DND-41 (cell line): ENCODE results near the gene CLK3.

Source experiments
- ATAC-seq: fragments of 200-7000 bp; cut with Tn5 transposase; 3 replicates; pipeline ENCODE4 v1.9.1; 2021; ENCODE audit warnings: low read depth; ENCODE audit not compliant: insufficient read depth
- DNase-seq: peaks from one replicate; pipeline ENCODE4 v3.0.0-alpha.2; 2020
- H2AFZ ChIP-seq: 2 replicates; pipeline ENCODE4 v1.6.0; 2012; ENCODE audit warnings: low read depth, low read length
- H3K27ac ChIP-seq: 2 replicates; pipeline ENCODE4 v1.5.1; 2012; ENCODE audit warnings: low read length, inconsistent platforms
- H3K27me3 ChIP-seq: fragments of 200-600 bp; sonication (generic); 2 replicates; pipeline ENCODE4 v1.6.0; 2012; ENCODE audit warnings: low read length, mild to moderate bottlenecking, inconsistent platforms; ENCODE audit not compliant: insufficient read depth, poor library complexity
- H3K36me3 ChIP-seq: 2 replicates; pipeline ENCODE4 v1.5.1; 2012; ENCODE audit warnings: low read length, inconsistent platforms; ENCODE audit not compliant: insufficient read depth
- H3K4me1 ChIP-seq: 2 replicates; pipeline ENCODE4 v1.5.1; 2012; ENCODE audit warnings: mild to moderate bottlenecking, low read length; ENCODE audit not compliant: insufficient read depth
- H3K4me2 ChIP-seq: 2 replicates; pipeline ENCODE4 v1.6.0; 2012; ENCODE audit warnings: mild to moderate bottlenecking, moderate library complexity, low read length, inconsistent platforms; ENCODE audit not compliant: insufficient read depth
- H3K4me3 ChIP-seq, 2 experiments: fragments of 200-600 bp in 1 of 2; shearing (Covaris generic) in 1 of 2; 2 replicates each; pipeline ENCODE4 v1.5.1; 2012 to 2016; ENCODE audit warnings: inconsistent platforms in 2 of 2, low read length in 2 of 2, mild to moderate bottlenecking in 2 of 2, low read depth in 1 of 2, moderate library complexity in 1 of 2
- H3K79me2 ChIP-seq: 2 replicates; pipeline ENCODE4 v1.6.0; 2012; ENCODE audit warnings: low read length, inconsistent platforms; ENCODE audit not compliant: insufficient read depth
- H3K9ac ChIP-seq: 2 replicates; pipeline ENCODE4 v1.6.0; 2012; ENCODE audit warnings: low read depth, mild to moderate bottlenecking, inconsistent platforms, low read length, moderate library complexity
- H3K9me3 ChIP-seq: 2 replicates; pipeline ENCODE4 v1.5.1; 2012; ENCODE audit warnings: low read length, moderate library complexity, mild to moderate bottlenecking, inconsistent platforms; ENCODE audit not compliant: insufficient read depth, severe bottlenecking
- H4K20me1 ChIP-seq: 2 replicates; pipeline ENCODE4 v1.6.0; 2012; ENCODE audit warnings: low read length; ENCODE audit not compliant: insufficient read depth
- CTCF ChIP-seq: IDR thresholded peaks from 2 replicates; pipeline ENCODE4 v1.5.1; 2012; ENCODE audit warnings: borderline replicate concordance, low read length, moderate library complexity, mild to moderate bottlenecking; ENCODE audit not compliant: poor library complexity, severe bottlenecking; ENCODE audit errors: extremely low read depth
- EZH2 ChIP-seq: IDR thresholded peaks from 3 replicates; pipeline ENCODE4 v1.6.1; 2012; ENCODE audit warnings: borderline replicate concordance, low read depth, mild to moderate bottlenecking, moderate library complexity, low read length, inconsistent platforms; ENCODE audit not compliant: severe bottlenecking

The CLK3 gene

GRCh38 chr15:74674161-74674560 is 58.5 kb downstream of the CLK3 start:
- Histone ChIP-seq H3K4me1 (no peaks in the 10 kb centered on the region), H3K4me3 (no peak overlapping the region), H3K4me2 (no peak overlapping the region), H4K20me1 (peaks cover 6% of the 10 kb centered on the region; the same call in 1 of the 2 replicates), H3K79me2 (peaks cover 23% of the 10 kb centered on the region), H3K27ac (no peak overlapping the region), H2AFZ (no peak overlapping the region), H3K36me3 (peaks cover 31% of the 10 kb centered on the region), H3K27me3 (no peaks in the 10 kb centered on the region), H3K9ac (no peak overlapping the region), H3K9me3 (no peaks in the 10 kb centered on the region)
- DNase-seq (no peak), ATAC-seq (no peak)
- TF ChIP-seq EZH2 (no peak), CTCF (no peak)

GRCh38 chr15:74676801-74677200 is 61.2 kb downstream of the CLK3 start:
- no peaks in the 10 kb centered on the region for H3K9me3 ChIP-seq
- peaks cover 40% of the 10 kb centered on the region for H3K79me2 ChIP-seq
- no peak overlapping the region for H3K4me2 ChIP-seq
- H3K27me3 ChIP-seq: no peaks in the 10 kb centered on the region
- H3K36me3 ChIP-seq: peaks cover 17% of the 10 kb centered on the region
- H3K4me3 ChIP-seq: no peak overlapping the region
- peaks cover 6% of the 10 kb centered on the region; the same call in 1 of the 2 replicates for H4K20me1 ChIP-seq
- no peaks in the 10 kb centered on the region for H3K4me1 ChIP-seq
- ATAC-seq: no peak
- no peak for DNase-seq
- H3K9ac ChIP-seq: no peak overlapping the region
- TF ChIP-seq CTCF (no peak), EZH2 (no peak)
- no peak overlapping the region for H2AFZ ChIP-seq
- no peak overlapping the region for H3K27ac ChIP-seq
